ENCODE results near the gene AMZ1.
"Not testable (repeated sequence)": the region's sequence is repeated elsewhere in the genome, so short reads cannot be mapped to it uniquely, and the experiment has no call there.

AMZ1 gene

GRCh38 chr7:2714636-2715035 lies 26.6 kb downstream of the AMZ1 start:
- DNase-seq = no peak

GRCh38 chr7:2715341-2716231 lies 27.6 kb downstream of the AMZ1 start:
- DNase-seq = no peak

- DNase-seq = no peak
These were observed 28.5 kb downstream of the AMZ1 start for GRCh38 chr7:2716488-2716887.

GRCh38 chr7:2716906-2717292 lies 28.9 kb downstream of the AMZ1 start:
- no peak for DNase-seq

- DNase-seq = no peak
These were observed 29.6 kb downstream of the AMZ1 start for GRCh38 chr7:2717293-2718261.

- DNase-seq = no peak
These were observed 30.4 kb downstream of the AMZ1 start for GRCh38 chr7:2718296-2718965.

- DNase-seq = peak; percentile 62
These were observed 31.0 kb downstream of the AMZ1 start for GRCh38 chr7:2719007-2719406.

GRCh38 chr7:2720024-2720423 lies 32.0 kb downstream of the AMZ1 start:
- no peak for DNase-seq

- no peak for DNase-seq
These were observed 33.8 kb downstream of the AMZ1 start for GRCh38 chr7:2721842-2722241.

GRCh38 chr7:2722591-2722990 lies 34.6 kb downstream of the AMZ1 start:
- DNase-seq = no peak

- DNase-seq = no peak
These were observed 35.3 kb downstream of the AMZ1 start for GRCh38 chr7:2723138-2723850.

- not testable (repeated sequence) for DNase-seq
These were observed 36.0 kb downstream of the AMZ1 start for GRCh38 chr7:2724036-2724435.

- DNase-seq = no peak
These were observed 36.6 kb downstream of the AMZ1 start for GRCh38 chr7:2724453-2725177.

GRCh38 chr7:2725178-2726105 lies 37.4 kb downstream of the AMZ1 start:
- no peak for DNase-seq

GRCh38 chr7:2726316-2727018 lies 38.5 kb downstream of the AMZ1 start:
- no peak for DNase-seq

GRCh38 chr7:2727206-2727605 lies 39.2 kb downstream of the AMZ1 start:
- not testable (repeated sequence) for DNase-seq

- no peak for DNase-seq
These were observed 40.5 kb downstream of the AMZ1 start for GRCh38 chr7:2728316-2729030.

GRCh38 chr7:2729031-2729892 lies 41.3 kb downstream of the AMZ1 start:
- no peak for DNase-seq
